ENCODE results near the gene INVS. TPM values are rescaled to one million over a fixed set of nuclear protein-coding genes. Genes with fewer than 3 reads are reported as not detected.

The INVS gene
- total RNA-seq, 1 experiment from 2014 or later = 21.1 TPM

DNA sequence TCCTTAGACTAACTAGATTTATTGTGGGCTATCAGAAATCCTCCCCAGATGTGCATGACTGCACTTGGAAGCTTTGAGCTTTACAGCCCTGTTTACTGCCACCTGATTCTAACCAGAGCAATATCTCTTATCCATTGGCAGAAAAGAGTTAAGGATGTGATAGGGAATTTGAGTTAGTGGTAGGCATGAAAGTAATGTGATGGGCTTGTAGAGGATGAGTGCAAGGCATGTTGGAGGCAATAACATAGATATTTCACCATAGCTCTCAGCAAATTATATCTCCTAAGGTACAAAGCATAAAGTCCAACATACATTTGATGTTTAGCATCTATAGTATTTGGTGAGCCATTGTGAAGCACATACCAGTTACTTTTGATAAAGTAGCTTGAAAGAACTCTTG lies 103.8 kb downstream of the INVS start:
- H2AFZ ChIP-seq (ENCODE audit: low read depth, low read length, poor library complexity, severe bottlenecking) = no peak overlapping the region
- no peak overlapping the region for H3K4me3 ChIP-seq (replicated peaks in 1 of 2; ENCODE audit: low read depth in 1 of 2, low read length in 2 of 2)
- ChIA-PET CTCF (no interaction called here), POLR2A (no interaction called here), RAD21 (ENCODE audit: low non-redundant PET in 1 of 2, low total read pairs in 2 of 2, uncharacterized antibody in 2 of 2, unreplicated experiment in 2 of 2) (no interaction called here)
- H3K4me2 ChIP-seq (ENCODE audit: low read length) = no peak overlapping the region
- BruUV-seq (replicated peaks) = no TSS peak
- TF ChIP-seq EGR1 (IDR thresholded peaks at IDR 0.05; ENCODE audit: low read depth) (no peak), ELF1 (IDR thresholded peaks at IDR 0.05; ENCODE audit: borderline replicate concordance, low read depth) (no peak)
- ATAC-seq = no peak
- no peaks in the 10 kb centered on the region for H3K9me3 ChIP-seq (ENCODE audit: control insufficient read depth in 1 of 2, insufficient read depth in 1 of 2, low read depth in 1 of 2, low read length in 2 of 2)
- intact Hi-C loops (cut with micrococcal nuclease) = no loop called here
- no peak for DNase-seq (ENCODE audit: low read depth, low spot score)
- no peak overlapping the region for H3K27ac ChIP-seq (ENCODE audit: low read depth, low read length)
- H3K79me2 ChIP-seq (ENCODE audit: insufficient read depth, low read length) = no peaks in the 10 kb centered on the region
- H3K9me2 ChIP-seq (ENCODE audit: insufficient read depth) = no peaks in the 10 kb centered on the region
- H3K27me3 ChIP-seq (ENCODE audit: insufficient read depth, low read length) = no peaks in the 10 kb centered on the region
- no peaks in the 10 kb centered on the region for H4K20me1 ChIP-seq (ENCODE audit: insufficient read depth)
- no peaks in the 10 kb centered on the region for H3K4me1 ChIP-seq (ENCODE audit: control insufficient read depth in 1 of 2, insufficient read depth in 2 of 2, low read length in 2 of 2)
- H3K36me3 ChIP-seq (ENCODE audit: control insufficient read depth in 1 of 2, insufficient read depth in 2 of 2, low read length in 2 of 2) = no peaks in the 10 kb centered on the region
- no peak overlapping the region for H3K9ac ChIP-seq (ENCODE audit: low read length)

DNA sequence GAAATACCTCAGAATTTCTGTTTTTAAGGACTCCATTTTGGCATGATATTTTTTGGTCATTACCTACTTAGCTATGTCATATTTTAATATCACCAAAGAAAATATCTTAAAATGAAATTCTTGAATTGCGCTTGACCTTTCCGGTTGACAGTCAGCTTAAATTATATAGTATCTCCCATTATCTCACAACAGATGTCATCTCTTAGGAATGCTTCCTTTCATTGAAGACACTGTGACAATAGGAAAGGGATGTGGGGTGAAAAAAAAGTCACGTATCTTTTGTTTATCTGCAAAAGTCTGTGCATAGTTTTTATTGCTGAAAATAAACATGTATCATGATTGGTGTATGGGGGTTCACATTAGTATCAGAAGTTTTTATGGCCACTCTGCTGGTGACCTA lies 105.8 kb downstream of the INVS start:
- H3K9ac ChIP-seq (ENCODE audit: low read length) = no peak overlapping the region
- no TSS peak for BruUV-seq (replicated peaks)
- RAD21 ChIA-PET (ENCODE audit: low non-redundant PET in 1 of 2, low total read pairs in 2 of 2, uncharacterized antibody in 2 of 2, unreplicated experiment in 2 of 2) = no interaction called here

More for the DNA sequence above, 105.8 kb downstream of the INVS start:
- H4K20me1 ChIP-seq (ENCODE audit: insufficient read depth) = no peaks in the 10 kb centered on the region
- ATAC-seq (no peak), DNase-seq (ENCODE audit: low read depth, low spot score) (no peak)
- TF ChIP-seq YY1 (IDR thresholded peaks at IDR 0.05; ENCODE audit: extremely low read depth, insufficient replicate concordance, low read depth, low read length) = no peak
- no peak for TF ChIP-seq SP1 (IDR thresholded peaks at IDR 0.05; ENCODE audit: low read depth)
- no peak for TF ChIP-seq CEBPB (IDR thresholded peaks at IDR 0.05; ENCODE audit: low read depth)
- TF ChIP-seq, protein P1, sequence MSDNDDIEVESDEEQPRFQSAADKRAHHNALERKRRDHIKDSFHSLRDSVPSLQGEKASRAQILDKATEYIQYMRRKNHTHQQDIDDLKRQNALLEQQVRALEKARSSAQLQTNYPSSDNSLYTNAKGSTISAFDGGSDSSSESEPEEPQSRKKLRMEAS (IDR thresholded peaks at IDR 0.05) = no peak
- TF ChIP-seq ZFX (IDR thresholded peaks at IDR 0.05) = no peak
- TF ChIP-seq RAD21 (IDR thresholded peaks at IDR 0.05; ENCODE audit: low read depth) = no peak
- TF ChIP-seq POLR2AphosphoS5 (IDR thresholded peaks at IDR 0.05; ENCODE audit: low read depth, low read length) = no peak
- TF ChIP-seq FOSL1 (IDR thresholded peaks at IDR 0.05; ENCODE audit: low read depth) = no peak
- TF ChIP-seq, protein P2, sequence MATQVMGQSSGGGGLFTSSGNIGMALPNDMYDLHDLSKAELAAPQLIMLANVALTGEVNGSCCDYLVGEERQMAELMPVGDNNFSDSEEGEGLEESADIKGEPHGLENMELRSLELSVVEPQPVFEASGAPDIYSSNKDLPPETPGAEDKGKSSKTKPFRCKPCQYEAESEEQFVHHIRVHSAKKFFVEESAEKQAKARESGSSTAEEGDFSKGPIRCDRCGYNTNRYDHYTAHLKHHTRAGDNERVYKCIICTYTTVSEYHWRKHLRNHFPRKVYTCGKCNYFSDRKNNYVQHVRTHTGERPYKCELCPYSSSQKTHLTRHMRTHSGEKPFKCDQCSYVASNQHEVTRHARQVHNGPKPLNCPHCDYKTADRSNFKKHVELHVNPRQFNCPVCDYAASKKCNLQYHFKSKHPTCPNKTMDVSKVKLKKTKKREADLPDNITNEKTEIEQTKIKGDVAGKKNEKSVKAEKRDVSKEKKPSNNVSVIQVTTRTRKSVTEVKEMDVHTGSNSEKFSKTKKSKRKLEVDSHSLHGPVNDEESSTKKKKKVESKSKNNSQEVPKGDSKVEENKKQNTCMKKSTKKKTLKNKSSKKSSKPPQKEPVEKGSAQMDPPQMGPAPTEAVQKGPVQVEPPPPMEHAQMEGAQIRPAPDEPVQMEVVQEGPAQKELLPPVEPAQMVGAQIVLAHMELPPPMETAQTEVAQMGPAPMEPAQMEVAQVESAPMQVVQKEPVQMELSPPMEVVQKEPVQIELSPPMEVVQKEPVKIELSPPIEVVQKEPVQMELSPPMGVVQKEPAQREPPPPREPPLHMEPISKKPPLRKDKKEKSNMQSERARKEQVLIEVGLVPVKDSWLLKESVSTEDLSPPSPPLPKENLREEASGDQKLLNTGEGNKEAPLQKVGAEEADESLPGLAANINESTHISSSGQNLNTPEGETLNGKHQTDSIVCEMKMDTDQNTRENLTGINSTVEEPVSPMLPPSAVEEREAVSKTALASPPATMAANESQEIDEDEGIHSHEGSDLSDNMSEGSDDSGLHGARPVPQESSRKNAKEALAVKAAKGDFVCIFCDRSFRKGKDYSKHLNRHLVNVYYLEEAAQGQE (IDR thresholded peaks at IDR 0.05; ENCODE audit: low read depth) = no peak
- TF ChIP-seq, protein P3, sequence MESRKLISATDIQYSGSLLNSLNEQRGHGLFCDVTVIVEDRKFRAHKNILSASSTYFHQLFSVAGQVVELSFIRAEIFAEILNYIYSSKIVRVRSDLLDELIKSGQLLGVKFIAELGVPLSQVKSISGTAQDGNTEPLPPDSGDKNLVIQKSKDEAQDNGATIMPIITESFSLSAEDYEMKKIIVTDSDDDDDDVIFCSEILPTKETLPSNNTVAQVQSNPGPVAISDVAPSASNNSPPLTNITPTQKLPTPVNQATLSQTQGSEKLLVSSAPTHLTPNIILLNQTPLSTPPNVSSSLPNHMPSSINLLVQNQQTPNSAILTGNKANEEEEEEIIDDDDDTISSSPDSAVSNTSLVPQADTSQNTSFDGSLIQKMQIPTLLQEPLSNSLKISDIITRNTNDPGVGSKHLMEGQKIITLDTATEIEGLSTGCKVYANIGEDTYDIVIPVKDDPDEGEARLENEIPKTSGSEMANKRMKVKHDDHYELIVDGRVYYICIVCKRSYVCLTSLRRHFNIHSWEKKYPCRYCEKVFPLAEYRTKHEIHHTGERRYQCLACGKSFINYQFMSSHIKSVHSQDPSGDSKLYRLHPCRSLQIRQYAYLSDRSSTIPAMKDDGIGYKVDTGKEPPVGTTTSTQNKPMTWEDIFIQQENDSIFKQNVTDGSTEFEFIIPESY (IDR thresholded peaks at IDR 0.05; ENCODE audit: extremely low read depth, insufficient replicate concordance, low read length) = no peak
- no peak for TF ChIP-seq POLR2A (IDR thresholded peaks at IDR 0.05; ENCODE audit: borderline replicate concordance, extremely low read depth, insufficient read depth, insufficient read length)
- no peak for TF ChIP-seq EZH2phosphoT487 (IDR thresholded peaks at IDR 0.05; ENCODE audit: borderline replicate concordance)
- no peak for TF ChIP-seq ELF1 (IDR thresholded peaks at IDR 0.05; ENCODE audit: borderline replicate concordance, low read depth)
- TF ChIP-seq TCF7L2 (IDR thresholded peaks at IDR 0.05; ENCODE audit: borderline replicate concordance, extremely low read depth, insufficient read depth, insufficient read length) = no peak
- no peak for TF ChIP-seq EZH2 (IDR thresholded peaks at IDR 0.05)
- no peak for TF ChIP-seq EGR1 (IDR thresholded peaks at IDR 0.05; ENCODE audit: low read depth)
- H3K4me3 ChIP-seq (replicated peaks in 1 of 2; ENCODE audit: low read depth in 1 of 2, low read length in 2 of 2) = no peak overlapping the region
- no peaks in the 10 kb centered on the region for H3K79me2 ChIP-seq (ENCODE audit: insufficient read depth, low read length)
- ChIA-PET POLR2A (no interaction called here), CTCF (interaction anchor here (1.3 kb wide), 1 partner anchor 194 kb away, joined by 3 read pairs; no protein-coding TSS in a partner anchor)
- H3K4me2 ChIP-seq (ENCODE audit: low read length) = no peak overlapping the region
- intact Hi-C loops (cut with micrococcal nuclease) = no loop called here
- no peaks in the 10 kb centered on the region for H3K36me3 ChIP-seq (ENCODE audit: control insufficient read depth in 1 of 2, insufficient read depth in 2 of 2, low read length in 2 of 2)
- H3K27ac ChIP-seq (ENCODE audit: low read depth, low read length) = no peak overlapping the region
- no peak overlapping the region for H2AFZ ChIP-seq (ENCODE audit: low read depth, low read length, poor library complexity, severe bottlenecking)
- H3K27me3 ChIP-seq (ENCODE audit: insufficient read depth, low read length) = no peaks in the 10 kb centered on the region
- H3K9me2 ChIP-seq (ENCODE audit: insufficient read depth) = 0 out of 2 replicates have a peak, but pooled peaks cover 6% of the 10 kb centered on the region
- H3K4me1 ChIP-seq (ENCODE audit: control insufficient read depth in 1 of 2, insufficient read depth in 2 of 2, low read length in 2 of 2) = no peaks in the 10 kb centered on the region
- no peaks in the 10 kb centered on the region for H3K9me3 ChIP-seq (ENCODE audit: control insufficient read depth in 1 of 2, insufficient read depth in 1 of 2, low read depth in 1 of 2, low read length in 2 of 2)

Measured in HCT116 (cell line).